ENCODE results near the gene DPP3.

DNA sequence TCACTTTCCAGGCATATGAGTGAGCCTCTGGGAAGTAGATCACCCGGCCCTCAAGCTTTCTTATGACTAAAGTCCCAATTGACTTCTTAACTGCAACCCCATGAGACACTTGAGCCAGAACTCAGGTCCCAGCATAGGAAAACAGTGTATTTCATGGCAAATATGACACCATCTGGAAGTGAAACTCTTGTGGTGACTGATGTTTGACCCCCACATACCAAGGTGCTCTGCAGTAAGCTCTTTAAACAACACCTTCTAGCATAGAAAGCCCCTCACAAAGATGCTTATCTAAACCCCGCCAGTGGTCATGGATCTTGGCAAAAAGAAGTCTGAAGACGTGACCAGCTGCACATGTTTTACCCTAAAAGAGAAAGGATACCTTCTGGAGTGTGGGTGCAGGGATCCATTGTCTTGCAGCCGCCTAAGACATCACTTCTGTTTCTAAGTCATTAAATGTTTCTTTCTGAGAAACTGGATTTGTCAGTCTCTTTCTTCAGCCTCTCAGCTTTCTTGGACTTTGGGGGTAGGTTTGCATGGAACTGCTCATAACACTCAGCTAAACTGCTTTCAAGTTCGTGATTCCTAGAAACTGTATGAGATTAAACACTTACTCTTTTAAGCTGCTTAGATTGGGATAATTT lies 21.0 kb upstream of the DPP3 start:
- TF ChIP-seq GATA2 (IDR thresholded peaks at IDR 0.05; ENCODE audit: low read depth, low read length) (no peak), GATA3 (IDR thresholded peaks at IDR 0.05; ENCODE audit: low read depth, low read length) (no peak)

All from SH-SY5Y (cell line).